ENCODE measurements around the gene ZFP92. TPM values are rescaled to one million over a fixed set of nuclear protein-coding genes. Genes with fewer than 3 reads are reported as not detected.

Gene ZFP92
- total RNA-seq, 1 donor from 2014 or later: 1.0 TPM

DNA sequence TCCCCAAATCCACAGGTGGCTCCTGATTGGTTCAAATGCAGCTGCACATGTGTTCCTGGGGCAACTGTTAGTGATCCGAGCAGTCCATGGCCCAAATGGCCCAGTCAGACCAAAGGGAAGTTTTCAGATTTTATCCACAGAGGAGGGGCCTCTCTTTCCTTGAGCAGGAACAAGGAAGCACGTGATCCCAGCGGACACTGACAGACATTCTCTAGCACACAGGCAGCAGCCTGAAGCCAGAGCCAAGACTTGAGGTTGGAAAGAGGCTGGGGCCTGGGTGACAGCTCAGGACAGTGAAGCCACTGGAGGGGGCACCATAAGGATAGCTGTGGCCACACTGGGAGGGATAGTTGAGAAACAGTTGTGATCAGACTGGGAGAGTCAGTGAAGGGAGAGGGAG, 3.5 kb upstream of the ZFP92 start:
- peaks cover 7 to 12% (median 7%) of the 10 kb centered on the region in 3 donors for H3K27me3 ChIP-seq (ENCODE audit: control insufficient read depth in 3 of 3, insufficient read depth in 3 of 3, low read length in 3 of 3)
- H3K36me3 ChIP-seq (ENCODE audit: control insufficient read depth in 3 of 3, insufficient read depth in 3 of 3, low read length in 3 of 3): no peaks in the 10 kb centered on the region
- H3K4me1 ChIP-seq (ENCODE audit: control insufficient read depth in 3 of 3, insufficient read depth in 3 of 3, low read length in 3 of 3): peaks cover 0 to 5% (median 4%) of the 10 kb centered on the region in 3 donors
- H3K9ac ChIP-seq (ENCODE audit: low read depth in 1 of 3, low read length in 3 of 3): no peak overlapping the region
- H3K4me3 ChIP-seq (ENCODE audit: low read length in 3 of 3): no peak overlapping the region
- no peaks in the 10 kb centered on the region for H3K9me3 ChIP-seq (ENCODE audit: control insufficient read depth in 3 of 3, low read length in 3 of 3)
- H3K27ac ChIP-seq (ENCODE audit: low read depth, low read length): no peak overlapping the region

DNA sequence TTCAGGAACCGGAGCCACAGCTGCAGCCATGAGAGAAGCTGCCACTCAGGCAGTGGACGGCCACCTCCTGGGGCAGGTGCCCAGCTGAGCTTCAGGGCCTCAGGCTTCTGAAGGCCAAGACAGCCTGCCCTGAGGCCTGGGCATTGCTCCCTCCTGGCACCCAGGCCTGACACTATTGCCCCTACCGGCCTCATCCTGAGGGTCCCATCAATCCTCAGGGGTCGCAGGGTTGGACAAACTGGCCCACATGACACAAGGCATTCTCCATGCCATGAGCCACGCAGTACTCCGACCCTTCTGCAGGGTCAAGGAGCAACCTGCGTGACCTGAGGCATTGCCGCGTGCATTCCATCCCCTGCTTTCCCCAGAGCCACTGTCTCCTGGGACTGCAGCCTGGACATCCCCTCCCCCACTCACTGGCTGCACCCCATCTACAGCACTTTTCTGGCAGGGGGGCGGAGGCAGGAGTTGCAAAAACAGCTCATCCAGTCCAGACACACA, 3.0 kb upstream of the ZFP92 start:
- Histone ChIP-seq H3K27ac (ENCODE audit: low read depth, low read length) (no peak overlapping the region), H3K9ac (ENCODE audit: low read depth in 1 of 3, low read length in 3 of 3) (no peak overlapping the region), H3K4me3 (ENCODE audit: low read length in 3 of 3) (no peak overlapping the region), H3K27me3 (ENCODE audit: control insufficient read depth in 3 of 3, insufficient read depth in 3 of 3, low read length in 3 of 3) (peaks cover 7 to 14% (median 7%) of the 10 kb centered on the region in 3 donors), H3K36me3 (ENCODE audit: control insufficient read depth in 3 of 3, insufficient read depth in 3 of 3, low read length in 3 of 3) (no peaks in the 10 kb centered on the region), H3K4me1 (ENCODE audit: control insufficient read depth in 3 of 3, insufficient read depth in 3 of 3, low read length in 3 of 3) (peaks cover 0 to 5% (median 4%) of the 10 kb centered on the region in 3 donors), H3K9me3 (ENCODE audit: control insufficient read depth in 3 of 3, low read length in 3 of 3) (no peaks in the 10 kb centered on the region)

DNA sequence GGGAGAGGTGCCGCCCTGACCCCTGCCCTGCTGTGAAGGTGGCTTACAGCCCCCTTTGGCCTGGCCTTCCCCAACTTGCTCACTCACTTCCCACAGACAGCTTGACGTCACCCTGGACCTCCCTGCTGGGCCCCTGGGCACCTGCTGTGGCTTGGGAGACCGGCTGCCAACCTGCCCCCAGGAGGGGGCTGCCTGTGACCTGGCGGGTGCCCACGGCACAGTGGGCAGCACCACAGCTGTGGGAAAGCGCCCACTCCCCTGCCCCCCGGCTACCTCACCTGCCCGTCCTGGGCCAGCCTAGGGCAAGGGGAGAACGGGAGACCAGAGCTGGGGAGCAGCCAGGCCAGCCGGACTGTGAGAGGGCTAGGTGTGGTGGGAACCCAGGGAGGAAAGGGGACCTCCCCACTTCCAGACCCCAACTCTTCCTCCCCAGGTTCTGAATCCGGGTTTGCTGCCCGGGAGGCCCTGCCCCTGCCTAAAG, 2.4 kb upstream of the ZFP92 start:
- H3K9me3 ChIP-seq (ENCODE audit: control insufficient read depth in 3 of 3, low read length in 3 of 3): no peaks in the 10 kb centered on the region
- peaks cover 7 to 16% (median 7%) of the 10 kb centered on the region in 3 donors for H3K27me3 ChIP-seq (ENCODE audit: control insufficient read depth in 3 of 3, insufficient read depth in 3 of 3, low read length in 3 of 3)
- H3K36me3 ChIP-seq (ENCODE audit: control insufficient read depth in 3 of 3, insufficient read depth in 3 of 3, low read length in 3 of 3): no peaks in the 10 kb centered on the region
- H3K4me1 ChIP-seq (ENCODE audit: control insufficient read depth in 3 of 3, insufficient read depth in 3 of 3, low read length in 3 of 3): peaks cover 0 to 5% (median 4%) of the 10 kb centered on the region in 3 donors
- H3K9ac ChIP-seq (ENCODE audit: low read depth in 1 of 3, low read length in 3 of 3): no peak overlapping the region
- no peak overlapping the region for H3K4me3 ChIP-seq (ENCODE audit: low read length in 3 of 3)
- H3K27ac ChIP-seq (ENCODE audit: low read depth, low read length): no peak overlapping the region

DNA sequence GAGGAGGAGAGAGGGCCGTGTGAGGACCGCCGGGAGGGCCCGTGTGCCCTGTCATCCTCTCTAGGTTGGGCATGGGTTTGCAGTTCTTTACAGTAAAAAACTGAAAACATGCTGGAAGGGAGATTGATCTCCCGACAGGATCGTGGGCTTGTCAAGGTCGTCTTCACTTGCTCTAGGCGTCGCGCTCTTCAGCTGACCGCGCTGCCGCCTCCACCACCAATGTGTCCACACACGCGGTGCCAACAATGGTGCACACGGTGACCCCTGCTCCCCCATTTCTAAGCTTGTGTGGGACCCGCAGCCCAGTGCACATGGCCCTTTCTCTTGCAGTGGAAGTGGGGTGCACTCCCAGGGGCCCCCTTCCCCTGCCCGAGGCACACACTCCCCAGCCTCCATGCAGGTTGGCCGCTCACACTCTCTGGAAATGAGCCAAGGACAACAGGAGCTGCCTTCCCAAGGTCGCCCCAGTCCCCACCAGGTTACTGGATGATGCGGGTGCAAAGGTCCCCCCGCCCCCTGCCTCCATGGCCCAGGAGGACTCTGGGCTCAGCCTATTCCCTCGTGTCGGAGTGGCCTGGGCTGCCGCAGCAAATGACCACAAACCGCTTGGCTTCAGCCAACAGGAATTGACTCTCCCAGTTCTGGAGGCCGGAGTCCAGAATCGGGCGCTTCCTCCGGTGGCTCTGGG, 1.7 kb upstream of the ZFP92 start:
- peaks cover 0 to 5% (median 4%) of the 10 kb centered on the region in 3 donors for H3K4me1 ChIP-seq (ENCODE audit: control insufficient read depth in 3 of 3, insufficient read depth in 3 of 3, low read length in 3 of 3)
- H3K27me3 ChIP-seq (ENCODE audit: control insufficient read depth in 3 of 3, insufficient read depth in 3 of 3, low read length in 3 of 3): peaks cover 7 to 16% (median 7%) of the 10 kb centered on the region in 3 donors
- H3K4me3 ChIP-seq (ENCODE audit: low read length in 3 of 3): no peak overlapping the region
- H3K36me3 ChIP-seq (ENCODE audit: control insufficient read depth in 3 of 3, insufficient read depth in 3 of 3, low read length in 3 of 3): no peaks in the 10 kb centered on the region
- H3K9ac ChIP-seq (ENCODE audit: low read depth in 1 of 3, low read length in 3 of 3): no peak overlapping the region
- H3K9me3 ChIP-seq (ENCODE audit: control insufficient read depth in 3 of 3, low read length in 3 of 3): no peaks in the 10 kb centered on the region
- H3K27ac ChIP-seq (ENCODE audit: low read depth, low read length): no peak overlapping the region

- Histone ChIP-seq H3K27ac (ENCODE audit: low read depth, low read length) (no peak overlapping the region), H3K9ac (ENCODE audit: low read depth in 1 of 3, low read length in 3 of 3) (no peak overlapping the region), H3K36me3 (ENCODE audit: control insufficient read depth in 3 of 3, insufficient read depth in 3 of 3, low read length in 3 of 3) (no peaks in the 10 kb centered on the region), H3K4me1 (ENCODE audit: control insufficient read depth in 3 of 3, insufficient read depth in 3 of 3, low read length in 3 of 3) (peaks cover 0 to 5% (median 4%) of the 10 kb centered on the region in 3 donors), H3K27me3 (ENCODE audit: control insufficient read depth in 3 of 3, insufficient read depth in 3 of 3, low read length in 3 of 3) (peaks cover 7 to 16% (median 7%) of the 10 kb centered on the region in 3 donors), H3K4me3 (ENCODE audit: low read length in 3 of 3) (no peak overlapping the region), H3K9me3 (ENCODE audit: control insufficient read depth in 3 of 3, low read length in 3 of 3) (no peaks in the 10 kb centered on the region)
Observed at GRCh38 chrX:153410373-153410772, 899 bp upstream of the ZFP92 start.

DNA sequence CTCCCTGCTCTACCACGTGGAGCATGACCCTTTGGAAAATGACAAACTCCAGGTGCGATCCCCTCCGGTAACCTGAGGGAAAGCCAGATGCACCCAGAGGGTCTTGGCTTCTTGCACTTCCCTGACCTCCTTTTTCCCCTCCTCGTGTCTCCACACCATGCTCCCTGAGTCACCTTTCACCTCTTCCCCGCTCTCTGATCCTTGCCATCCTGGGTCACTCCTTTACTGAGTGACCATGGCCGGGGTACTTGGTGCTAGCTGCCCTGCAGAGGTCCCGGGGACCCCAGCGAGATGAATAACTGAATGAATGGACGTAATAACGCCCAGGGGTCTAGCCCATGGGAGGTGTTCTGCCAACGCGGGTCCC, 401 bp upstream of the ZFP92 start:
- Histone ChIP-seq H3K27me3 (ENCODE audit: control insufficient read depth in 3 of 3, insufficient read depth in 3 of 3, low read length in 3 of 3) (peaks cover 7 to 17% (median 7%) of the 10 kb centered on the region in 3 donors), H3K4me3 (ENCODE audit: low read length in 3 of 3) (peak overlapping the region in 1 of 3 donors; percentile 14), H3K4me1 (ENCODE audit: control insufficient read depth in 3 of 3, insufficient read depth in 3 of 3, low read length in 3 of 3) (peaks cover 0 to 5% (median 4%) of the 10 kb centered on the region in 3 donors), H3K36me3 (ENCODE audit: control insufficient read depth in 3 of 3, insufficient read depth in 3 of 3, low read length in 3 of 3) (no peaks in the 10 kb centered on the region), H3K9me3 (ENCODE audit: control insufficient read depth in 3 of 3, low read length in 3 of 3) (no peaks in the 10 kb centered on the region), H3K9ac (ENCODE audit: low read depth in 1 of 3, low read length in 3 of 3) (no peak overlapping the region), H3K27ac (ENCODE audit: low read depth, low read length) (no peak overlapping the region)

DNA sequence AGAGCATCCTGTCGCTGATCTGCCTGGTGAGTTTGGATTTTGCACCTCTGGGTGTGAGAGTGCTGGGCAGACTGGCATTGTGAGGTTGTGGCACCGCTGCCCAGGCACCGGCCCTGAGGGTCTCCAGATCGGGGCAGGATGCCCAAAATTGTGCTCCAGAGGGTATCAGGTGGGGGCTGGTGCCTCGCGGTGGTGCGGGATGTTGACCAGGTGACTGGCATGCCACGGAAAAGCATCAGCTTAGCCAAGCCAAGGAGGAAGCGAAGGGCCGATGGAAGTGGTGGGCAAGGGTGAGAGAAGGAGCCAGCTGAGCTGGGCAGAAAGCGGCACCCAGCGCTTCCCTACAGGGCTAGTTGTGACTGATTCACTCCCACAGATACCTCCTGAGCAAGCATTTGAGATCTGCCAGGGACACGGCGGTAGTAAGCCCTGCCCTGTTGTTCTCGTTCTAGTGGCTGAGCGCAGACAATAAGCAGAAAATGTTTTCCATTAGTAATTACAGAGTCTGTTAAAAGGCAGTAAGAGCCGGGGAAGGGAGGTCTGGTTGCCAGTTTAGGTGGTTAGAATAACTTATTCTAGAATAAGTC, 809 bp downstream of the ZFP92 start:
- Histone ChIP-seq H3K4me1 (ENCODE audit: control insufficient read depth in 3 of 3, insufficient read depth in 3 of 3, low read length in 3 of 3) (peaks cover 0 to 6% (median 6%) of the 10 kb centered on the region in 3 donors), H3K36me3 (ENCODE audit: control insufficient read depth in 3 of 3, insufficient read depth in 3 of 3, low read length in 3 of 3) (no peaks in the 10 kb centered on the region), H3K9me3 (ENCODE audit: control insufficient read depth in 3 of 3, low read length in 3 of 3) (no peaks in the 10 kb centered on the region), H3K9ac (ENCODE audit: low read depth in 1 of 3, low read length in 3 of 3) (peak overlapping the region in 1 of 3 donors; percentile 57), H3K27ac (ENCODE audit: low read depth, low read length) (no peak overlapping the region), H3K27me3 (ENCODE audit: control insufficient read depth in 3 of 3, insufficient read depth in 3 of 3, low read length in 3 of 3) (peaks cover 7 to 23% (median 7%) of the 10 kb centered on the region in 3 donors), H3K4me3 (ENCODE audit: low read length in 3 of 3) (peak overlapping the region in 2 of 3 donors; percentile 38 to 45)

DNA sequence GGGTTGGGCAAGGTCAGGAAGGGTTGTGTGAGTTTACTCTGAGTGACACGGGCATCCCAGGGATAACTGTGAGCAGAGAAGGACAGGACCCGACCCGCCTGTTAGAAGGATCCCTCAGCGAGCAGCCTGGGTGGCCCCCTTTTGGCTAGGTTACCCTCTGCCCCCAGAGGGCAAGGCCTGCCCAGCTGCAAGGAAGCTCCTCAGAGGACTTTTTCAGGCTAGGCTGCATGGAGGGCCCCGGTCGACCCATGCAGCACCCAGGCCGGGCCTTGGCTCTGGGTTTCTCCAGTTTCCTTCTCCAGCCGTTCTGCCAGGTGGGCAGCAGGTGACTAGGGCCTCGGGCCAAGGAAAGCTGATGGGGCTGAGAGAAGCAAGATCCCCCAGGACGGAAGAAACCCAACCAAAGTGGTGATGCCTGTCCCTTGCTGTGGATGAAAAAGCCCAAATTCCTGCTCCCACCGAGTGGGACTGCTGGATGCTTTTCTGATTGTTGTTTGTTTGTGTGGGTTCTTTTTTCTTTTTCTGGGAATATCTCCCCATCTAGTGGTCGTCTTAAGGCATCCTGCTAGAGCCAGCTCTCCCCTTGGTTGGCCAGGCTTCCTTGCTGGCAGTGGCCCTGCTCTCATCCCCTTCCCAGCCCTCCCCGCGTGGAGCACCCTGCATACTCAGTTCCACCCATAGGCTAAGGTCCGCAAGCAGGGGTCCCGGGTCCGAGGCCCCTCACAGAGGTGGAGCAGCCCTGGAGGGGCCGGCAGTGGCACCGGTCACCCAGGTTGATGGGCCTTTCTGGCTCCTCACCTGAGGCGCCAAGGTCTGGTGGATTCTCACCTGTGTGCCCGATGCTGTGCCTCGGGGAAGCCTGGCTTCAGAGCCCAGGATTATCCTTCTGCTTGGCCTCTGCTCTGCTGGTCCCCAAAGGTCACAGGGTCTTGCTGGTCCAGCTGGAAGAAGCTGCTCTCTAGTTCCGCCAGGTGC, 1.8 kb downstream of the ZFP92 start:
- Histone ChIP-seq H3K27me3 (ENCODE audit: control insufficient read depth in 3 of 3, insufficient read depth in 3 of 3, low read length in 3 of 3) (peaks cover 7 to 25% (median 9%) of the 10 kb centered on the region in 3 donors), H3K4me3 (ENCODE audit: low read length in 3 of 3) (no peak overlapping the region), H3K36me3 (ENCODE audit: control insufficient read depth in 3 of 3, insufficient read depth in 3 of 3, low read length in 3 of 3) (no peaks in the 10 kb centered on the region), H3K4me1 (ENCODE audit: control insufficient read depth in 3 of 3, insufficient read depth in 3 of 3, low read length in 3 of 3) (peaks cover 0 to 10% (median 9%) of the 10 kb centered on the region in 3 donors), H3K9ac (ENCODE audit: low read depth in 1 of 3, low read length in 3 of 3) (peak overlapping the region in 1 of 3 donors; percentile 16), H3K9me3 (ENCODE audit: control insufficient read depth in 3 of 3, low read length in 3 of 3) (no peaks in the 10 kb centered on the region), H3K27ac (ENCODE audit: low read depth, low read length) (no peak overlapping the region)

DNA sequence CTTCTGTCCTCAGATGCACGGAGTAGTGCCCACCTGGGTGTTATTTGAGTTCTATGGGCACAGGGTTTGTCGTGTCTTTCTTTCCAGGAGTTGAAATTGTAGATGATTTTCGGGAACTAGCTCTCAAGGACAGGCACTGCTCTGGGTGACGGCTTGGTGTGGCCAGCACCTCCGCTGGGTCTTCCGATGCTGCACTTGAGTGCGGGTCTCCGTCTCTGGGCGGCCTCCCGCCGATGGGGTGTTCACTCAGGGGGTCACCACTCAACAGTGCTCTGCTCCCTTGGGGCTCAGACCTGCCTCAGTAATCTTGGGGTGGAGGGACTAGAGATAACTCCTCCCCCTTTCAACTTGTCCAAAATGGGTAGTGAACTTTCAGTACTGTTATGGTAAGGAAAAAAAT, 2.5 kb downstream of the ZFP92 start:
- H3K27me3 ChIP-seq (ENCODE audit: control insufficient read depth in 3 of 3, insufficient read depth in 3 of 3, low read length in 3 of 3): peaks cover 7 to 25% (median 9%) of the 10 kb centered on the region in 3 donors
- H3K27ac ChIP-seq (ENCODE audit: low read depth, low read length): no peak overlapping the region
- H3K4me3 ChIP-seq (ENCODE audit: low read length in 3 of 3): no peak overlapping the region
- peaks cover 0 to 10% (median 9%) of the 10 kb centered on the region in 3 donors for H3K4me1 ChIP-seq (ENCODE audit: control insufficient read depth in 3 of 3, insufficient read depth in 3 of 3, low read length in 3 of 3)
- H3K9me3 ChIP-seq (ENCODE audit: control insufficient read depth in 3 of 3, low read length in 3 of 3): no peaks in the 10 kb centered on the region
- H3K36me3 ChIP-seq (ENCODE audit: control insufficient read depth in 3 of 3, insufficient read depth in 3 of 3, low read length in 3 of 3): no peaks in the 10 kb centered on the region
- H3K9ac ChIP-seq (ENCODE audit: low read depth in 1 of 3, low read length in 3 of 3): no peak overlapping the region
